Karpas-422 (cell line): Measurements from ENCODE around the gene BPIFA2. TPM values are rescaled to one million over a fixed set of nuclear protein-coding genes. Genes with fewer than 3 reads are reported as not detected.

ENCODE experiments used
- DNase-seq: peaks from one replicate; pipeline ENCODE4 v3.0.0-alpha.2; 2015
- H2AFZ ChIP-seq: fragments of 200-600 bp; sonication (generic); 2 replicates; pipeline ENCODE4 v1.6.1; 2014; ENCODE audit warnings: antibody characterized with exemption, low read length, mixed read lengths
- H3K27ac ChIP-seq: fragments of 200-600 bp; sonication (generic); 2 replicates; pipeline ENCODE4 v1.5.1; 2014; ENCODE audit warnings: mild to moderate bottlenecking, low read length, moderate library complexity
- H3K27me3 ChIP-seq: fragments of 200-600 bp; sonication (generic); 2 replicates; pipeline ENCODE4 v1.6.1; 2014; ENCODE audit warnings: low read length, mixed read lengths
- H3K36me3 ChIP-seq: fragments of 200-600 bp; sonication (generic); 2 replicates; pipeline ENCODE4 v1.6.1; 2014; ENCODE audit warnings: low read length, mixed read lengths; ENCODE audit not compliant: insufficient read depth
- H3K4me1 ChIP-seq: fragments of 200-600 bp; sonication (generic); 2 replicates; pipeline ENCODE4 v1.6.1; 2014; ENCODE audit warnings: mild to moderate bottlenecking, low read length, mixed read lengths
- H3K4me2 ChIP-seq: fragments of 200-600 bp; sonication (generic); 2 replicates; pipeline ENCODE4 v1.6.1; 2014; ENCODE audit warnings: low read length, low read depth, mild to moderate bottlenecking; ENCODE audit not compliant: poor library complexity, severe bottlenecking
- H3K4me3 ChIP-seq: fragments of 200-600 bp; sonication (generic); 2 replicates; pipeline ENCODE4 v1.5.1; 2014; ENCODE audit warnings: mild to moderate bottlenecking, antibody characterized with exemption, low read length, mixed read lengths
- H3K79me2 ChIP-seq: fragments of 200-600 bp; sonication (generic); 2 replicates; pipeline ENCODE4 v1.6.1; 2014; ENCODE audit warnings: mild to moderate bottlenecking, low read length, mixed read lengths
- H3K9ac ChIP-seq: fragments of 200-600 bp; sonication (generic); 2 replicates; pipeline ENCODE4 v1.6.0; 2014; ENCODE audit warnings: low read length
- H3K9me2 ChIP-seq: fragments of 200-600 bp; sonication (generic), shearing (Covaris generic); replicated peaks from 2 replicates; pipeline ENCODE4 v1.6.0; 2014; ENCODE audit warnings: mild to moderate bottlenecking, low read length, moderate library complexity; ENCODE audit not compliant: insufficient read depth
- H3K9me3 ChIP-seq: fragments of 300-700, 200-600 bp; sonication (generic); 2 replicates; pipeline ENCODE4 v1.6.1; 2014; ENCODE audit warnings: low read length, mixed read lengths
- H4K20me1 ChIP-seq: fragments of 200-600 bp; sonication (generic); 2 replicates; pipeline ENCODE4 v1.6.1; 2014; ENCODE audit warnings: mild to moderate bottlenecking, antibody characterized with exemption, low read length, low read depth; ENCODE audit not compliant: insufficient read depth
- total RNA-seq: library from RNA; depleted of rRNA; stranded (reverse); fragments of >200 nt; shearing (Covaris generic); gene quantifications from 2 replicates; pipeline ENCODE4 v1.2.3, GENCODE V29; 2014; ENCODE audit warnings: low replicate concordance; rRNA removed

Gene BPIFA2
- total RNA-seq, 1 experiment from 2014 or later: not detected

GRCh38 chr20:33217052-33217451, 49.1 kb downstream of the BPIFA2 start, which contains the start of gene BPIFA3:
Gene BPIFA3, plus strand, starts transcription at chr20:33217352. Its CDS starts 185 bp downstream, at chr20:33217537.
- H2AFZ ChIP-seq: no peak within 1 kb of the TSS
- no peaks in the 10 kb centered on the region for H3K27me3 ChIP-seq
- H3K4me2 ChIP-seq: no peak within 1 kb of the TSS
- no peaks in the 10 kb centered on the region for H3K9me3 ChIP-seq
- H3K36me3 ChIP-seq: no peaks in the 10 kb centered on the region
- no peaks in the 10 kb centered on the region for H4K20me1 ChIP-seq
- no peak within 1 kb of the TSS for H3K9ac ChIP-seq
- DNase-seq: no peak
- H3K27ac ChIP-seq: no peak within 1 kb of the TSS
- no peaks in the 10 kb centered on the region for H3K9me2 ChIP-seq
- no peak within 1 kb of the TSS for H3K4me3 ChIP-seq
- no peaks in the 10 kb centered on the region for H3K79me2 ChIP-seq
- H3K4me1 ChIP-seq: no peaks in the 10 kb centered on the region

GRCh38 chr20:33224399-33224798, 56.4 kb downstream of the BPIFA2 start:
- Histone ChIP-seq H3K4me1 (no peaks in the 10 kb centered on the region), H3K27me3 (no peaks in the 10 kb centered on the region), H3K9me2 (no peaks in the 10 kb centered on the region), H3K36me3 (no peaks in the 10 kb centered on the region), H3K27ac (no peak overlapping the region), H3K4me3 (no peak overlapping the region), H3K79me2 (no peaks in the 10 kb centered on the region), H3K4me2 (no peak overlapping the region), H3K9me3 (no peaks in the 10 kb centered on the region), H2AFZ (no peak overlapping the region), H4K20me1 (no peaks in the 10 kb centered on the region), H3K9ac (no peak overlapping the region)
- DNase-seq: no peak

- Histone ChIP-seq H3K9ac (no peak overlapping the region), H3K27ac (no peak overlapping the region), H3K9me3 (no peaks in the 10 kb centered on the region), H3K9me2 (no peaks in the 10 kb centered on the region), H2AFZ (no peak overlapping the region), H4K20me1 (no peaks in the 10 kb centered on the region), H3K4me2 (no peak overlapping the region), H3K79me2 (no peaks in the 10 kb centered on the region), H3K36me3 (no peaks in the 10 kb centered on the region), H3K27me3 (no peaks in the 10 kb centered on the region), H3K4me1 (no peaks in the 10 kb centered on the region), H3K4me3 (no peak overlapping the region)
- DNase-seq: no peak
Measured at GRCh38 chr20:33229843-33230242, 61.9 kb downstream of the BPIFA2 start.

Other genes with a start within 250 kb of the BPIFA2 start
- not detected in 2 replicates for gene SUN5, start 163.7 kb upstream of the BPIFA2 start, total RNA-seq
- gene BPIFB2, start 160.5 kb upstream of the BPIFA2 start, total RNA-seq: not detected in 2 replicates
- gene BPIFB6, start 136.5 kb upstream of the BPIFA2 start, total RNA-seq: not detected in 2 replicates
- gene BPIFB3, start 114.3 kb upstream of the BPIFA2 start, total RNA-seq: not detected in 2 replicates
- not detected in 2 replicates for gene BPIFB4, start 88.5 kb upstream of the BPIFA2 start, total RNA-seq
- gene BPIFA3, start 49.2 kb downstream of the BPIFA2 start, total RNA-seq: not detected in 2 replicates
- gene BPIFA1, start 67.8 kb downstream of the BPIFA2 start, total RNA-seq: not detected in 2 replicates
- not detected in 2 replicates for gene BPIFB1, start 115.1 kb downstream of the BPIFA2 start, total RNA-seq
- gene CDK5RAP1, start 233.4 kb downstream of the BPIFA2 start, total RNA-seq: 30.7 and 32.5 TPM in 2 replicates